Naive B cell (primary cell): ENCODE measurements around the gene TREML4. TPM values are rescaled to one million over a fixed set of nuclear protein-coding genes. Genes with fewer than 3 reads are reported as not detected.

Experiments used
- ATAC-seq, 2 donors: fragments of 150-1000 bp; cut with Tn5 transposase; 2 replicates each; pipeline ENCODE4 v1.10.0; 2021; ENCODE audit warnings: low read depth in 2 of 2, mild to moderate bottlenecking in 2 of 2, moderate library complexity in 2 of 2
- DNase-seq: peaks from one replicate; pipeline ENCODE4 v3.0.0; 2022
- H3K27ac Mint-ChIP-seq, 6 donors: one replicate each; pipeline ENCODE4 v1.8.0; 2020 to 2022; ENCODE audit warnings: mild to moderate bottlenecking in 6 of 6, mixed read lengths in 6 of 6, moderate library complexity in 5 of 6, inconsistent platforms in 2 of 6
- H3K27me3 Mint-ChIP-seq, 3 donors: one replicate each; pipeline ENCODE4 v1.8.0; 2021 to 2022; ENCODE audit warnings: mixed read lengths in 3 of 3, mild to moderate bottlenecking in 1 of 3
- H3K36me3 Mint-ChIP-seq, 2 donors: one replicate each; pipeline ENCODE4 v1.8.0; 2020 to 2022; ENCODE audit warnings: mixed read lengths in 2 of 2, inconsistent platforms in 1 of 2, mild to moderate bottlenecking in 1 of 2
- H3K4me1 Mint-ChIP-seq, 3 donors: one replicate each; pipeline ENCODE4 v1.8.0; 2020 to 2022; ENCODE audit warnings: mixed read lengths in 3 of 3, inconsistent platforms in 1 of 3, mild to moderate bottlenecking in 1 of 3, moderate library complexity in 1 of 3
- H3K4me3 Mint-ChIP-seq, 8 donors: one replicate each; pipeline ENCODE4 v1.8.0; 2020 to 2022; ENCODE audit warnings: mild to moderate bottlenecking in 8 of 8, mixed read lengths in 8 of 8, moderate library complexity in 8 of 8, inconsistent platforms in 2 of 8
- H3K9me3 Mint-ChIP-seq, 7 donors: one replicate each; pipeline ENCODE4 v1.8.0; 2020 to 2022; ENCODE audit warnings: mixed read lengths in 7 of 7, mild to moderate bottlenecking in 5 of 7, inconsistent platforms in 2 of 7, moderate library complexity in 1 of 7
- polyA plus RNA-seq, 6 donors: library from polyadenylated mRNA; unstranded; fragments of 300-500 nt; fragmentation: Illumina TruSeq; gene quantifications; one replicate each; pipeline ENCODE4 v1.2.3, GENCODE V29; 2021; ENCODE audit warnings: low read depth in 6 of 6

TREML4 gene
- polyA plus RNA-seq, 6 donors from 2014 or later: 25.7 TPM; not detected in 5

GRCh38 chr6:41193171-41193734 is 34.9 kb upstream of the TREML4 start:
- H3K36me3 Mint-ChIP-seq: peaks cover 43 to 66% of the 10 kb centered on the region in 2 donors

GRCh38 chr6:41193884-41194283 is 34.3 kb upstream of the TREML4 start:
- peak overlapping the region in 3 of 8 donors; percentile 42 to 91 (median 54) for H3K4me3 Mint-ChIP-seq
- peak overlapping the region; percentile 85 to 97 (median 92) for H3K27ac Mint-ChIP-seq
- H3K27me3 Mint-ChIP-seq: no peaks in the 10 kb centered on the region
- peaks cover 43 to 66% of the 10 kb centered on the region in 2 donors for H3K36me3 Mint-ChIP-seq
- no peak for DNase-seq
- peaks cover 5 to 14% (median 11%) of the 10 kb centered on the region in 7 donors for H3K9me3 Mint-ChIP-seq
- H3K4me1 Mint-ChIP-seq: peaks cover 68 to 85% (median 83%) of the 10 kb centered on the region in 3 donors
- no peak for ATAC-seq

More at GRCh38 chr6:41193171-41193734, 34.9 kb upstream of the TREML4 start:
- no peak for ATAC-seq
- peaks cover 5 to 14% (median 11%) of the 10 kb centered on the region in 7 donors for H3K9me3 Mint-ChIP-seq
- no peak for DNase-seq
- H3K27ac Mint-ChIP-seq: peak overlapping the region; percentile 70 to 97 (median 90)
- H3K4me1 Mint-ChIP-seq: peaks cover 70 to 85% (median 83%) of the 10 kb centered on the region in 3 donors
- H3K4me3 Mint-ChIP-seq: peak overlapping the region in 2 of 8 donors; percentile 17 to 42
- no peaks in the 10 kb centered on the region for H3K27me3 Mint-ChIP-seq

GRCh38 chr6:41194386-41194785 is 33.8 kb upstream of the TREML4 start:
- peak overlapping the region in 5 of 8 donors; percentile 30 to 95 (median 81) for H3K4me3 Mint-ChIP-seq
- peaks cover 70 to 86% (median 85%) of the 10 kb centered on the region in 3 donors for H3K4me1 Mint-ChIP-seq
- H3K9me3 Mint-ChIP-seq: peaks cover 4 to 12% (median 9%) of the 10 kb centered on the region in 7 donors
- H3K36me3 Mint-ChIP-seq: peaks cover 43 to 64% of the 10 kb centered on the region in 2 donors
- no peak for DNase-seq
- H3K27ac Mint-ChIP-seq: peak overlapping the region; percentile 85 to 97 (median 94)
- no peaks in the 10 kb centered on the region for H3K27me3 Mint-ChIP-seq
- ATAC-seq: no peak

- DNase-seq (no peak), ATAC-seq (no peak)
- Mint-ChIP-seq H3K4me1 (peaks cover 86 to 98% (median 97%) of the 10 kb centered on the region in 3 donors), H3K9me3 (no peaks in the 10 kb centered on the region), H3K36me3 (peaks cover 37 to 45% of the 10 kb centered on the region in 2 donors), H3K27ac (peak overlapping the region; percentile 49 to 95 (median 92)), H3K27me3 (no peaks in the 10 kb centered on the region), H3K4me3 (peak overlapping the region in 7 of 8 donors; percentile 70 to 95 (median 83))
Observed at GRCh38 chr6:41197234-41197633, 30.9 kb upstream of the TREML4 start.

GRCh38 chr6:41199552-41200246 is 28.4 kb upstream of the TREML4 start:
- Mint-ChIP-seq H3K9me3 (no peaks in the 10 kb centered on the region), H3K36me3 (peaks cover 29% of the 10 kb centered on the region in 2 donors), H3K4me1 (peaks cover 74 to 95% (median 85%) of the 10 kb centered on the region in 3 donors), H3K4me3 (peak overlapping the region; percentile 83 to 97 (median 92)), H3K27ac (peak overlapping the region; percentile 67 to 99 (median 97)), H3K27me3 (no peaks in the 10 kb centered on the region)
- ATAC-seq: peak; percentile 11 to 29
- peak; percentile 35 for DNase-seq

GRCh38 chr6:41200296-41200900 is 27.8 kb upstream of the TREML4 start:
- Mint-ChIP-seq H3K27me3 (no peaks in the 10 kb centered on the region), H3K9me3 (peaks cover 0 to 2% (median 0%) of the 10 kb centered on the region in 7 donors), H3K4me3 (peak overlapping the region; percentile 83 to 97 (median 92)), H3K27ac (peak overlapping the region; percentile 67 to 99 (median 97)), H3K36me3 (peaks cover 22% of the 10 kb centered on the region in 2 donors), H3K4me1 (peaks cover 72 to 89% (median 81%) of the 10 kb centered on the region in 3 donors)
- ATAC-seq: peak; percentile 36 to 41
- peak; percentile 62 for DNase-seq

GRCh38 chr6:41200901-41201763 is 27.0 kb upstream of the TREML4 start, which contains the start of gene TREML2:
TREML2 (minus strand) TSS chr6:41201149; CDS start chr6:41201008, 141 bp downstream.
- Mint-ChIP-seq H3K36me3 (peaks cover 15% of the 10 kb centered on the region in 2 donors), H3K4me3 (peak within 1 kb of the TSS; percentile 83 to 97 (median 92)), H3K4me1 (peaks cover 66 to 84% (median 76%) of the 10 kb centered on the region in 3 donors), H3K27ac (peak within 1 kb of the TSS; percentile 67 to 99 (median 97)), H3K9me3 (peaks cover 0 to 3% (median 0%) of the 10 kb centered on the region in 7 donors), H3K27me3 (no peaks in the 10 kb centered on the region)
- DNase-seq: peak; percentile 78
- peak; percentile 68 to 72 for ATAC-seq

GRCh38 chr6:41201764-41202173 is 26.4 kb upstream of the TREML4 start:
- peaks cover 63 to 79% (median 70%) of the 10 kb centered on the region in 3 donors for H3K4me1 Mint-ChIP-seq
- H3K27me3 Mint-ChIP-seq: no peaks in the 10 kb centered on the region
- peak; percentile 32 for ATAC-seq
- H3K36me3 Mint-ChIP-seq: peaks cover 8 to 10% of the 10 kb centered on the region in 2 donors
- peaks cover 0 to 3% (median 0%) of the 10 kb centered on the region in 7 donors for H3K9me3 Mint-ChIP-seq
- peak overlapping the region; percentile 67 to 99 (median 97) for H3K27ac Mint-ChIP-seq
- peak; percentile 56 for DNase-seq
- H3K4me3 Mint-ChIP-seq: peak overlapping the region; percentile 83 to 97 (median 92)

- no peak for ATAC-seq
- DNase-seq: no peak
- Mint-ChIP-seq H3K27ac (peak overlapping the region; percentile 11 to 75 (median 68)), H3K4me3 (peak overlapping the region in 2 of 8 donors; percentile 1 to 44), H3K4me1 (peaks cover 67 to 79% (median 69%) of the 10 kb centered on the region in 3 donors), H3K36me3 (no peaks in the 10 kb centered on the region), H3K9me3 (peaks cover 0 to 10% (median 6%) of the 10 kb centered on the region in 7 donors), H3K27me3 (no peaks in the 10 kb centered on the region)
Observed at GRCh38 chr6:41204156-41204555, 24.0 kb upstream of the TREML4 start.

- no peaks in the 10 kb centered on the region for H3K27me3 Mint-ChIP-seq
- DNase-seq: peak; percentile 49
- peak; percentile 70 to 82 for ATAC-seq
- peaks cover 0 to 10% (median 6%) of the 10 kb centered on the region in 7 donors for H3K9me3 Mint-ChIP-seq
- H3K4me3 Mint-ChIP-seq: peak overlapping the region; percentile 50 to 90 (median 82)
- peak overlapping the region; percentile 93 to 98 (median 96) for H3K27ac Mint-ChIP-seq
- peaks cover 49 to 58% (median 55%) of the 10 kb centered on the region in 3 donors for H3K4me1 Mint-ChIP-seq
- no peaks in the 10 kb centered on the region for H3K36me3 Mint-ChIP-seq
Observed at GRCh38 chr6:41208439-41209106, 19.6 kb upstream of the TREML4 start.

- no peak for DNase-seq
- H3K27me3 Mint-ChIP-seq: no peaks in the 10 kb centered on the region
- peaks cover 5 to 19% (median 12%) of the 10 kb centered on the region in 7 donors for H3K9me3 Mint-ChIP-seq
- H3K4me1 Mint-ChIP-seq: peaks cover 45 to 60% (median 52%) of the 10 kb centered on the region in 3 donors
- H3K27ac Mint-ChIP-seq: peak overlapping the region; percentile 84 to 98 (median 96)
- peak in 1 of 2 donors; percentile 21 for ATAC-seq
- peaks cover 8 to 10% of the 10 kb centered on the region in 2 donors for H3K36me3 Mint-ChIP-seq
- peak overlapping the region; percentile 44 to 90 (median 80) for H3K4me3 Mint-ChIP-seq
Observed at GRCh38 chr6:41209547-41210320, 18.4 kb upstream of the TREML4 start.
